Measurements from ENCODE around the gene SELENON. TPM values are rescaled to one million over a fixed set of nuclear protein-coding genes. Genes with fewer than 3 reads are reported as not detected.

SELENON gene
- total RNA-seq, 4 donors from 2014 or later = 33.5 to 82.8 (median 39.4) TPM

DNA sequence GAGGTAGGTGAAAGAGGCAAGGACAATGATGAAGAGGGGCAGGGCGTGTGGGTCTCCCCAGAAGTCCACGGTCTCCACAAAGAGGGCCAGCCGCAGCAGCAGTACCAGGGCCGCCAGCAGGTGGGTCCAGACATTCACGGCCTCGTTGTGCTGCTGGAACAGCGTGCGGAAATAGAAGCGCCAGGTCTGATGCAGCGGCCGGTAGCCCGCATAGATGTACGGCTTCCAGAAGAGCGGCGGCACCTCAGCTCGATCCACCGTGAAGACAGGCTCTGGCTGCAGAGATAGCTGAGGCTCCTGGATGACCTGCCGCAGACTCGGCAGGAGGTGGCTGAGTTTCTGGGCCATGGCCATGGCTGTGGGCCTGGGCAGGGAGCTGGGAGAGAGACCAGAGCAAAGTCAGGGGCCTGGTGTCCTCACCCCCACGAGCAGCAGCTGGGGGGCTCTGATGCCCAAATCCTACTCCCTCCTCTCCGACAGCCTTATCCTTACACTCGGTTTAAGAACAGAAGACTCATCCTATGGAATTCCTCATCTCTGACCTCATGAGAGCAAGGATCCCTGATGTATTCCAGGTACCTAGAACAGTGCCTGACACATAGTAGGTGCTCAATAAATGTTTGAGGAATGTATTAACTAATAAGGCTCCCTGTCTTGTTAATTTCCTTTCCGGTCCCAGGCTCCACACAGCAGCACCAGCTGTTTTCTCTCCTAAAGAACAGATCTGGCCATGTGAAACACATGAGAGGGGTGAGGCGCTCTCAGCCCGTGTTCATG, 63.7 kb downstream of the SELENON start:
- no peaks in the 10 kb centered on the region for H3K27me3 ChIP-seq
- no peak for TF ChIP-seq POLR2A (IDR thresholded peaks at IDR 0.05)
- no peak for TF ChIP-seq POLR2AphosphoS5 (IDR thresholded peaks at IDR 0.05)
- TF ChIP-seq EP300 (IDR thresholded peaks at IDR 0.05) = no peak
- TF ChIP-seq, protein P1, sequence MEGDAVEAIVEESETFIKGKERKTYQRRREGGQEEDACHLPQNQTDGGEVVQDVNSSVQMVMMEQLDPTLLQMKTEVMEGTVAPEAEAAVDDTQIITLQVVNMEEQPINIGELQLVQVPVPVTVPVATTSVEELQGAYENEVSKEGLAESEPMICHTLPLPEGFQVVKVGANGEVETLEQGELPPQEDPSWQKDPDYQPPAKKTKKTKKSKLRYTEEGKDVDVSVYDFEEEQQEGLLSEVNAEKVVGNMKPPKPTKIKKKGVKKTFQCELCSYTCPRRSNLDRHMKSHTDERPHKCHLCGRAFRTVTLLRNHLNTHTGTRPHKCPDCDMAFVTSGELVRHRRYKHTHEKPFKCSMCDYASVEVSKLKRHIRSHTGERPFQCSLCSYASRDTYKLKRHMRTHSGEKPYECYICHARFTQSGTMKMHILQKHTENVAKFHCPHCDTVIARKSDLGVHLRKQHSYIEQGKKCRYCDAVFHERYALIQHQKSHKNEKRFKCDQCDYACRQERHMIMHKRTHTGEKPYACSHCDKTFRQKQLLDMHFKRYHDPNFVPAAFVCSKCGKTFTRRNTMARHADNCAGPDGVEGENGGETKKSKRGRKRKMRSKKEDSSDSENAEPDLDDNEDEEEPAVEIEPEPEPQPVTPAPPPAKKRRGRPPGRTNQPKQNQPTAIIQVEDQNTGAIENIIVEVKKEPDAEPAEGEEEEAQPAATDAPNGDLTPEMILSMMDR (IDR thresholded peaks at IDR 0.05) = no peak
- no peaks in the 10 kb centered on the region for H3K9me3 ChIP-seq
- ATAC-seq = no peak
- H3K4me1 ChIP-seq = peaks cover 0 to 16% (median 4%) of the 10 kb centered on the region in 3 donors
- WGBS, 2 donors (ENCODE audit: low coverage in 1 of 2) = 74 to 90% methylated on average over 4 to 24 of the region's 25 CpGs
- no peak overlapping the region for H3K27ac ChIP-seq
- H3K36me3 ChIP-seq = peaks cover 0 to 40% of the 10 kb centered on the region in 2 donors
- no peak overlapping the region for H3K4me3 ChIP-seq

DNA sequence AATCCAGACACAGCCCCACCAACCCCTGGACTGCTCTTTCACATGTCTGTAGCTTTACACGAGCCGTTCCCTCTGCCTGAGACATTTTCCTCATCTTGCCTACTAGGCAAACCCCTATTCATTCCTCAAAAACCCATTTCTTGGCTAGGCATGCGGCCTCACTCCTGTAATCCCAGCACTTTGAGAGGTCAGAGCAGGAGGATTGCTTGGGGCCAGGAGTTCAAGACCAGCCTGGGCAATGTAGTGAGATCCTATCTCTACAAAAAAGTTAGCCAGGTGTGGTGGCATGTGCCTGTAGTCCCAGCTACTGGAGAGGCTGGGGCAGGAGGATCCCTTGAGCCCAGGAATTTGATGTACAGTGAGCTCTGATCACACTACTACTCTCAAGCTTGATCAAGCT, 64.4 kb downstream of the SELENON start:
- WGBS, 2 donors (ENCODE audit: low coverage in 1 of 2) = 65 to 75% methylated on average over 2 of the region's 3 CpGs
- Histone ChIP-seq H3K9me3 (no peaks in the 10 kb centered on the region), H3K27me3 (no peaks in the 10 kb centered on the region), H3K36me3 (peaks cover 0 to 47% of the 10 kb centered on the region in 2 donors), H3K27ac (no peak overlapping the region), H3K4me3 (no peak overlapping the region), H3K4me1 (peaks cover 0 to 10% (median 0%) of the 10 kb centered on the region in 3 donors)
- no peak for ATAC-seq
- TF ChIP-seq POLR2A (IDR thresholded peaks at IDR 0.05) (no peak), POLR2AphosphoS5 (IDR thresholded peaks at IDR 0.05) (no peak), EP300 (IDR thresholded peaks at IDR 0.05) (no peak)
- TF ChIP-seq, protein P1 (IDR thresholded peaks at IDR 0.05) = no peak

DNA sequence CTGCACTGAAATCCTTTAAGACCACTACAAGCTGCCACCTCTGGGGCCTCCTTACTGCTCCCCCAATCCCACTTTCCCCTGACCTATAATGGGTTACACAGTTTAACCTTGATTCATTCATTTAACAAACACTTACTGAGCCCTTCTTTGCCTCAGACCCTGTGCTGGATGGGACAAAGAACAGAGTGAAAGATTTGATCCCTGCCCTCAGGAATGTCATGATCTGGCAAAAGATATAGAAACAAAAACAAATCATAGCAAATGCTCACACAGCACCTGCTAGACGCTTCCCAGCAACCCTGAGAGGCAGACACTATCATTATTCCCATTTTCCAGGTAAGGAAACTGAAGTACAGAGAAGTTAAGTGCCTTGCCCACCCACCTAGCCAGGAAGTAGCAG, 66.3 kb downstream of the SELENON start:
- no peak overlapping the region for H3K4me3 ChIP-seq
- peaks cover 0 to 6% (median under 1%) of the 10 kb centered on the region in 3 donors for H3K4me1 ChIP-seq
- no peak overlapping the region for H3K27ac ChIP-seq
- H3K36me3 ChIP-seq = peaks cover 0 to 60% of the 10 kb centered on the region in 2 donors
- 64 to 67% methylated on average over 1 of the region's 1 CpG for WGBS, 2 donors (ENCODE audit: low coverage in 1 of 2)
- H3K9me3 ChIP-seq = no peaks in the 10 kb centered on the region
- no peaks in the 10 kb centered on the region for H3K27me3 ChIP-seq
- no peak for ATAC-seq
- TF ChIP-seq EP300 (IDR thresholded peaks at IDR 0.05) = no peak
- TF ChIP-seq POLR2A (IDR thresholded peaks at IDR 0.05) = no peak
- TF ChIP-seq POLR2AphosphoS5 (IDR thresholded peaks at IDR 0.05) = no peak
- TF ChIP-seq, protein P1 (IDR thresholded peaks at IDR 0.05) = no peak

DNA sequence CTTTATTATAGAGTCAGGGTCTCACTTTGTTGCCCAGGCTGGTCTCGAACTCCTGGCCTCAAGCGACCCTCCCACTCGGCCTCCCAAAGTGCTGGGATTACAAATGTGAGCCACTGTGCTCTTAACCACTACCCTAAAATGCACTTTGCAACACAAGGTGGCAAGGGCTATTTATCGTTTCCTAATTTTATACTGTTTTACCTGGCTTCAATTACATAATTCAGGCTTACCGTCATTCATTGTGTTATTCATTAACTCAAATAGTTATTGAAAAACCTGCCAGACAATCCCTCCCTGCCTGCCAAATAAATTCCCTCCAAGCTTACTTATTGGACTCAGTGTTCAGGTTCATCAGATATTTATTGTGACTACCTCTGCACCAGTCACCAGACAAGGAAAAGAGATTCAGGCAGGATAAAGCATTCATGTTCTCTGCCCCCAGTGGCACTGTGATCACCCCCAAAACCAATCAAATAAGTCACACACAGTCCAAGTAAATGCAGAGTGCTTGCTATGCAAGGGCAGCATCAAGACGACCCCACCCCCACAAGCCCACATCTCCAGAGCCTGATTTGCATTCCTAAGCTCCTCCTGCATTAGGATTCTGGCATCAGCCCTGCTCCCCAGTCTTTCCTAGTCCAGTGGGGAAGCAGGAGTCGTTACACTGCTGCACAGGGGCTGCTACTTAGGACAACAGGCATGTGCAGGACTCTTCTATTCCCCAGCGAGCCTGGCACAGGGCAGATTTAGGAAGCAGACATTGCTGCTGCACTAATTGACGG, 67.4 kb downstream of the SELENON start:
- Histone ChIP-seq H3K9me3 (no peaks in the 10 kb centered on the region), H3K4me3 (no peak overlapping the region), H3K27ac (no peak overlapping the region), H3K4me1 (peaks cover 0 to 17% (median 6%) of the 10 kb centered on the region in 3 donors), H3K36me3 (peaks cover 0 to 57% of the 10 kb centered on the region in 2 donors), H3K27me3 (no peaks in the 10 kb centered on the region)
- TF ChIP-seq, protein P1 (IDR thresholded peaks at IDR 0.05) = no peak
- TF ChIP-seq EP300 (IDR thresholded peaks at IDR 0.05) (no peak), POLR2A (IDR thresholded peaks at IDR 0.05) (no peak), POLR2AphosphoS5 (IDR thresholded peaks at IDR 0.05) (no peak)
- WGBS, 2 donors (ENCODE audit: low coverage in 1 of 2) = 59 to 74% methylated on average over 7 to 8 of the region's 9 CpGs
- ATAC-seq = no peak

Other genes starting within 250 kb of the SELENON start
- 10 to 100 TPM; 20.0 to 38.1 (median 27.8) TPM for gene MAN1C1, start 183.4 kb upstream of the SELENON start, total RNA-seq
- 100 to 1,000 TPM in 2 of 4 donors, 10 to 100 TPM in 2; 83.2 to 128 (median 101) TPM for gene MTFR1L, start 19.8 kb downstream of the SELENON start, total RNA-seq
- gene AUNIP, start 59.3 kb downstream of the SELENON start, total RNA-seq = 1 to 10 TPM in 1 of 4 donors, under 1 TPM in 1, not detected in 2; 0.52 to 1.1 TPM
- 10 to 100 TPM in 1 of 4 donors, 1 to 10 TPM in 3; 6.5 to 13.7 (median 7.8) TPM for gene PAQR7, start 75.5 kb downstream of the SELENON start, total RNA-seq
- gene STMN1, start 106.2 kb downstream of the SELENON start, total RNA-seq = 10 to 100 TPM; 12.2 to 30.0 (median 14.6) TPM
- 10 to 100 TPM in 1 of 4 donors, 1 to 10 TPM in 3; 6.6 to 12.2 (median 8.5) TPM for gene PAFAH2, start 197.9 kb downstream of the SELENON start, total RNA-seq
- gene EXTL1, start 221.6 kb downstream of the SELENON start, total RNA-seq = under 1 TPM in 3 of 4 donors, not detected in 1; 0.08 to 0.81 (median 0.31) TPM
- not detected for gene SLC30A2, start 245.9 kb downstream of the SELENON start, total RNA-seq